HG03558 (cell line): Measurements from ENCODE around the gene PCDHA11.
"Not testable (repeated sequence)": the region's sequence is repeated elsewhere in the genome, so short reads cannot be mapped to it uniquely, and the experiment has no call there.

Source experiments
- ATAC-seq: cut with Tn5 transposase; IDR thresholded peaks from one replicate; pipeline ENCODE4 v1.9.1; 2021; ENCODE audit warnings: moderate number of reproducible peaks; ENCODE audit not compliant: unreplicated experiment; ENCODE audit errors: extremely low read depth

The PCDHA11 gene

GRCh38 chr5:140849831-140850634 lies 18.7 kb upstream of the PCDHA11 start:
- ATAC-seq, result not testable (repeated sequence)

GRCh38 chr5:140855772-140856674 lies 12.7 kb upstream of the PCDHA11 start, which contains the start of gene PCDHA10:
TSS of gene PCDHA10 (plus strand) at chr5:140855897. CDS start at chr5:140856049, 152 bp downstream.
- ATAC-seq, result no peak

- no peak for ATAC-seq
These were observed 11.4 kb upstream of the PCDHA11 start for GRCh38 chr5:140857177-140857986.

- ATAC-seq, result no peak
These were observed 10.8 kb upstream of the PCDHA11 start for GRCh38 chr5:140857987-140858240.

GRCh38 chr5:140862441-140863295 lies 6.1 kb upstream of the PCDHA11 start:
- ATAC-seq, result no peak

GRCh38 chr5:140869555-140869886 lies 764 bp downstream of the PCDHA11 start:
- no peak for ATAC-seq

- ATAC-seq, result no peak
These were observed 1.8 kb downstream of the PCDHA11 start for GRCh38 chr5:140870221-140871201.

GRCh38 chr5:140875085-140876065 lies 6.6 kb downstream of the PCDHA11 start, which contains the start of gene PCDHA12:
TSS of gene PCDHA12 (plus strand) at chr5:140875308. CDS start at chr5:140875473, 165 bp downstream.
- no peak for ATAC-seq

GRCh38 chr5:140876541-140877261 lies 7.9 kb downstream of the PCDHA11 start:
- ATAC-seq, result not testable (repeated sequence)

GRCh38 chr5:140877262-140877581 lies 8.5 kb downstream of the PCDHA11 start:
- ATAC-seq, result no peak

- no peak for ATAC-seq
These were observed 13.3 kb downstream of the PCDHA11 start, which contains the start of gene PCDHA13 for GRCh38 chr5:140881889-140882590. TSS of gene PCDHA13 (plus strand) at chr5:140882124. CDS start at chr5:140882269, 145 bp downstream.

- ATAC-seq, result no peak
These were observed 13.8 kb downstream of the PCDHA11 start for GRCh38 chr5:140882591-140882899.

GRCh38 chr5:140883373-140883772 lies 14.6 kb downstream of the PCDHA11 start:
- no peak for ATAC-seq

GRCh38 chr5:140883927-140884697 lies 15.4 kb downstream of the PCDHA11 start:
- ATAC-seq, result no peak

GRCh38 chr5:140916325-140916724 lies 47.6 kb downstream of the PCDHA11 start:
- ATAC-seq, result no peak
